Cerebellar nuclear complex (tissue), 1 donor: ENCODE measurements around the gene CFAP298.
"Not testable (repeated sequence)": the region's sequence is repeated elsewhere in the genome, so short reads cannot be mapped to it uniquely, and the experiment has no call there.

Experiments used
- DNase-seq, 2 experiments: peaks; one replicate each; lab custom pipeline; 2025; lab: John Stamatoyannopoulos, UW

Gene CFAP298

GRCh38 chr21:32566741-32567389, 45.3 kb downstream of the CFAP298 start:
- DNase-seq, result no peak

GRCh38 chr21:32565856-32566465, 46.2 kb downstream of the CFAP298 start:
- DNase-seq, result no peak

GRCh38 chr21:32562915-32563314, 49.3 kb downstream of the CFAP298 start:
- DNase-seq, result no peak

- no peak for DNase-seq
Observed at GRCh38 chr21:32562426-32562825, 49.8 kb downstream of the CFAP298 start.

GRCh38 chr21:32561476-32561875, 50.7 kb downstream of the CFAP298 start:
- DNase-seq, result not testable (repeated sequence)

- DNase-seq, result no peak
Observed at GRCh38 chr21:32560896-32561295, 51.3 kb downstream of the CFAP298 start.

- no peak for DNase-seq
Observed at GRCh38 chr21:32559006-32559610, 53.1 kb downstream of the CFAP298 start.

- no peak for DNase-seq
Observed at GRCh38 chr21:32558106-32558505, 54.1 kb downstream of the CFAP298 start.

- DNase-seq, result no peak
Observed at GRCh38 chr21:32554832-32555638, 57.1 kb downstream of the CFAP298 start.

- no peak for DNase-seq
Observed at GRCh38 chr21:32549886-32550285, 62.3 kb downstream of the CFAP298 start.

- DNase-seq, result no peak
Observed at GRCh38 chr21:32549440-32549839, 62.7 kb downstream of the CFAP298 start.
